Activated CD4-positive, alpha-beta T cell treated with anti-CD3 and anti-CD28 coated beads, Interleukin-2, Interleukin-6, amounts not matched to agents 100 ng/mL and 50 ng/mL, durations not matched to agents 16 hours and 8 hours (primary cell): ENCODE data around the gene EID2.

Source experiments
- DNase-seq: peaks from one replicate; pipeline ENCODE4 v3.0.0-alpha.2; 2020

The EID2 gene, protein sequence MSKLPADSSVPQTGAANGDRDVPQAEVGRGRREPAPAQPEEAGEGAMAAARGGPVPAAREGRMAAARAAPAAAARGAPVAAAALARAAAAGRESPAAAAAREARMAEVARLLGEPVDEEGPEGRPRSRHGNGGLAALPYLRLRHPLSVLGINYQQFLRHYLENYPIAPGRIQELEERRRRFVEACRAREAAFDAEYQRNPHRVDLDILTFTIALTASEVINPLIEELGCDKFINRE

GRCh38 chr19:39539518-39540332 lies at the start of gene EID2:
EID2 (minus strand) TSS chr19:39540161; CDS start chr19:39540079, 82 bp downstream.
- DNase-seq, result peak; percentile 95

- DNase-seq, result no peak
These were observed 48.1 kb upstream of the EID2 start for GRCh38 chr19:39588066-39588465.

- DNase-seq, result no peak
These were observed 47.5 kb upstream of the EID2 start for GRCh38 chr19:39587496-39587895.

DNA sequence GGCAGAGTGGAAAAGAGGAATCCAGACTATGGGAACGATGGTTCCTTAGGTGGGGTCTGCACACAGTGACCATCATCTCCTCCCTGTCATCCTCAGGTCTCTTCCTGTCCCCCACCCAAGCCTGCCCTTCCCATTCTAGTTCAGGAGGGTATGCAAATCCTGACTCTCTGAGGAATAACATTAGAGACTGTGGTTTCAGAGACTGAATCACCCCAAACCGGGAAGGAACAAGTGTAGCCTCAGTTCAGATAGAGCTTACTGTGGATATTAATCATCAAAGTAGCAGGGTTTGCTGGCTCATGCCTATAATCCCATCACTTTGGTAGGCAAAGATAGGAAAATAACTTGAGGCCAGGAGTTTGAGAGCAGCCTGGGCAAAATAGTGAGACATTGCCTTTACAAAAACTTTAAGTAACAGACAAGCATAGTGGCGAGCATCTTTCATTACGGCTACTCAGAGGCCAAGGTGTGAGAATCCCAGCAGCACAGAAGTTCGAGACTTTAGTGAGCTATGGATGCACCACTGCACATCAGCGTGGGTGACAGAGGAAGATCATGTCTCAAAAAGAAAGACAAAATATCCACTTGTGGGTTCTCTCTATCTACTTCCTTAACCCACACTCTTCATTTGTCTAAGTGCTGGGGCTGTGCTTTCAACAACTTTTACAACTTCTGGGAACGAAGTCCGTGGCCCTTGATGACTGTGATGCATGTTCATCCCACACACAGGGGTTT lies 43.1 kb upstream of the EID2 start:
- DNase-seq, result peak; percentile 22

DNA sequence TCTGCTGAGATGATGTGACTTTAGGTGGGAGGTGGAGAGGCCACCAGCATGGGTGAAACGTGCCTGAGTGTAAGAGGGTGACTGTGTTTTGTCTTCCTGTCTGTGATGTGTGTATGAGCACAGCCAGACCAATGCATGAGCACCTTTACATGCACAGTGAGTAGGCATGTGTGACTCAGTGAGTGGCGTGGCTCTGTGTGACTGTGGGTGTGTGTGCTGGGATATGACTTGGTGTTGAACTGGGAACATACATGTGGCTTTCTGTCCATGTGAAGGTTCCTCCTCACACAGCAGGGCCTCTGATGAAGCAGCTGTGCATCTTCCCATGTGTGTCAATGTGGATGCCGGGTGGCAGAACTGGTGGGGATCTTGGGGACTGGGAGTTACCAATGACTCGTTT lies 42.5 kb upstream of the EID2 start:
- peak; percentile 23 for DNase-seq

DNA sequence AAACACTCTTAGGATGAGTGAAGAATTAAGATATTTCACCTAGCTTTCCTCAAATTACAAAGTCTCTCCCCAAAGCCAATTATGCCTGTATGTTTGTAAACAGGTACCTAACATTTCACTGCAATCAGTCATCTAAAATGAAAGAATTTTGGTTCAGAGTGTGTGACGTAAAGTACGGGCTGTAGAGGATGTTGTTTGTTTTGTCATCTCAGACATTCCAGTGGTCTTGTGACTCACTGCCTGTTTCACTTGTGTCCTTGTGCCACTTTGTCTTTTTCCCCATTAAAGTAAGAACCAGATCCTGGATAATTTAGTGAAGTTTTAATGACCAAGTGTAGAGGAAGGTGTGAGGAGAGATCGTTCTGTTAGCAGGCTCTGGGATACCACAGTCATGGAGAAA lies 28.6 kb upstream of the EID2 start:
- DNase-seq, result no peak

DNA sequence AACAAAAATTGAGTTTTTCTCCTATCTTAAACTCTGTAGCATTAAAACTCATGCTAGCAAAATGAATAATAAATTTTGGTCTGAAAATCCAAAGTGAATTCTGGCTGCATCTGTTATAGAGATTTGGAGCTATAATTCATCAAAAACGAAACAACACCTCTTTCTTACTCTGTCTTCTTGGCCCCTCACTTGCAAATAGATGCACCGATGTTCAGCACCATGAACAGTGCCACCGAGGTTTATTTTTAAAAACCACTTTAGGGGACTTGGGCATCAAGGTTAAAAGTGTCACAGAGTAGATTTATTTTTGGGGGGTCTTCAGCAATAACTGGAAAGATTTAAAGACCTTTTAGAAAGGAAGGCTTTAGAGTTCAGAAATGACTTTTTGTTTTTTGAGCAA lies 26.1 kb upstream of the EID2 start:
- no peak for DNase-seq

GRCh38 chr19:39563408-39563807 lies 23.4 kb upstream of the EID2 start:
- no peak for DNase-seq

DNA sequence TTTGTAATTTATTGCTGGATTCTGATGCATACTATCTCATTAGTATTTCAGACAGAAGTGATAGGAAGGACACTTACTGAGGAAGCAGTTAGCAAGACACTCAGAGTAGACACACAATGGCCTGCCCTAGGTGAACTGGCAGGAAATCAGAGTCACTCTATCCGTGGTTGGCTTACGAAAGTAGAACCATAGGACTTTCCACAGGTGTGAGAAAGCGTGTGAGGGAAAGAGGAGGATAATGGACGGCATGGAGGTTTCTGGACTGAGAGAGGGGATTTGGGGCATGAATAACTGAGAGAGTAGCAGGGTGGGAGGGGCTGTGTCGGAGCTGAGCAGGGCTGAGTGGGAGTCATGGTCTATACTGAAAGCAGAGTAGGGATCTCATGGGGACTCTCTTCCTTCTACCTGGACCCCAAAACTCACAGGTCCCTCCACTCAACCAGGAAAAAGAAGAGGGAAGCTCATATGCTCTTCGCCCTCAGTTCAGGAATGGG lies 18.7 kb upstream of the EID2 start:
- DNase-seq, result peak; percentile 33

DNA sequence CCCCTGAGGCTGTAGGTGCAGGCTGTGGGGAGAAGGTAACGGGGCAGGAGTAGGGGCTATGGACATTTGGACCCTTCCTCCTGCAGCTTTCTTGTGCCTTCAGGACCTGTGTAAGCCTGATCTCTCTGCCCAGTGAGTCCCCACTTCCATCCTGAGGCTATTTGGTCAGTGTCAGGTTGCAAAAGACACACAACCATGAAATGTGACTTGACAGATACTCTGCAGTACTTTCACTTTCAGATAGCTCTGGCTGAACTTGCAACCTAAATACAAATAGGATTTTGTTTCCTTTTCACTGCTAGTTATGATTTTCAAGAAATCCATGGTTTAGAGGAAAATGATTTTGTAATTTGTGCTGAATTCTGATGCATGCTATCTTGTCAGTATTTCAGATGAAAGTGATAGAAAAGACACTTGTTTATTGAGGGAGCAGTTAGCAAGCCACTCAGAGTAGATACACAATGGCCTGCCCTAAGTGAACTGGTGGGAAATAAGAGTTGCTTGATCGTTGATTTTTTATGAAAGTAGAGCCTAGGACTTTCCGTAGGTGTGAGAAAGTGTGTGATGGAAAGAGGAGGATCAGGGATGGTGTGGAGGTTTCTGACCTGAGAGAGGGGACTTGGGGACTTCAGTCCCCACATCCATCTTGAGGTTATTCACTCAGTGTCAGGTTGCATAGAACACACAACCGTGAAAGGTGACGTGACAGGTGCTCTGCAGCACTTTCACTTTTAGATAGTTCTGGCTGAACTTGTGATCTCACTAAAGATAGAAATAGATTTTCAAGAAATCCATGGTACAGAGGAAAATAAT lies 18.1 kb upstream of the EID2 start:
- peak; percentile 31 for DNase-seq

- no peak for DNase-seq
These were observed 15.9 kb upstream of the EID2 start for GRCh38 chr19:39555883-39556282.

GRCh38 chr19:39554701-39555311 lies 14.8 kb upstream of the EID2 start:
- no peak for DNase-seq

- DNase-seq, result no peak
These were observed 13.2 kb upstream of the EID2 start for GRCh38 chr19:39553082-39553652.

- DNase-seq, result no peak
These were observed 10.2 kb upstream of the EID2 start for GRCh38 chr19:39550197-39550596.

DNA sequence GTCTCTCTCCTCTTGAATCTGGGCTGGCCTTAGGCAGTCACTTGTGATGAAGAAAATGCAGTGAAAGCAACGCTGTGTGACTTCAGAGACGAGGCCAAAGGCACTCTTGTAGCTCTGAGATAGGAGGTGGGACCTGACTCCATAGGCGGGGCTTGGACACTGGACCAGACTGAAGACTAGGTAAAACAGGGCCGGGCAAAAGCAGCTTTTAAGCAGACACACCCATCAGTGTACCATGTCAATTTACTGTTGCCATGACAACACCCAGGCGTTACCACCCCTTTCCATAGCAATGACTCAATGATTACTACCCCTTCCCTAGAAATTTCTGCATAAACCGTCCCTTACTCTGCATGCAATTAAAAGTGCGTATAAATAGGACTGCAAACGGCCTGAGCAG lies 6.6 kb upstream of the EID2 start:
- DNase-seq, result no peak

- no peak for DNase-seq
These were observed 5.0 kb upstream of the EID2 start for GRCh38 chr19:39544911-39545310.

GRCh38 chr19:39544226-39544903 lies 4.4 kb upstream of the EID2 start:
- DNase-seq, result no peak

GRCh38 chr19:39543477-39543857 lies 3.5 kb upstream of the EID2 start:
- DNase-seq, result no peak

GRCh38 chr19:39542206-39542605 lies 2.2 kb upstream of the EID2 start:
- DNase-seq, result no peak

DNA sequence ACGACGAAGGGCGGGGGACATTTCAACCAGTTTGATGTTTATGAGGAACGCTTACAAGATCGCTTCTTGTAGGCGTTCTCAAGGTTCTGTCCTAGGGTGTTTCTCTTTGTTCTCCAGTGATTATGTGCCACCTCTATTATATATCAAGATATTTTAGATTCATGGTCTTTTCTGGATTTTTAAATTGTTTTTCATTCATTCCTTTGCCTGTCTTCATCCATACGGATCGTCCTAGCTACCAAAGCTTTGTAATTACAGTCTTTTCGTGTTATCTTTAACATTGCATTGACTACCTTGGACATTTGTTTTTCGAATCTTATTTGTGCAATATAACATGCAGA lies 342 bp upstream of the EID2 start:
- no peak for DNase-seq

GRCh38 chr19:39539165-39539517 lies 820 bp downstream of the EID2 start:
- peak; percentile 23 for DNase-seq

DNA sequence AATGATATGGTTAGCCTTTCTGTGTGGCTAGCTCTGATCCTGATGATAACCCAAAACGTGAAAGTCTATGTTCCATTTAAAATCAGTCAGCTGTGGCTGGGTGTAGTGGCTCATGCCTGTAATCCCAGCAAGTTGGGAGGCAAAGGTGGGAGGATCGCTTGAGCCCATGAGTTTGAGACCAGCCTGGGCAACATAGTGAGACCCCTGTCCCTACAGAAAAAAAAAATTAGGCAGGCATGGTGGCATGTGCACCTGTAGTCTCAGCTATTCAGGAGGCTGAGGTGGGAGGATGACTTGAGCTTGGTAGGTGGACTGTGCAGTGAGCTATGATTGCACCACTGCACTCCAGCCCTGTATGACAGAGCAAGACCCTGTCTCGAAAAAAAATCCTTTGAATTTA lies 6.2 kb downstream of the EID2 start:
- DNase-seq, result no peak
